Astrocyte (in vitro differentiated cells and primary cell): Measurements from ENCODE around the gene CREG2. TPM values are rescaled to one million over a fixed set of nuclear protein-coding genes. Genes with fewer than 3 reads are reported as not detected.

Experiments used
- DNase-seq: peaks from one replicate; pipeline ENCODE4 v3.0.0-alpha.2; 2010; ENCODE audit warnings: low read depth
- FAIRE-seq: peaks from 2 replicates; lab custom pipeline; 2011; peaks lifted over from hg19 to GRCh38; lab: Jason Lieb, UNC
- H2AFZ ChIP-seq: 2 replicates; pipeline ENCODE4 v1.6.0; 2012; ENCODE audit warnings: low read depth, low read length, inconsistent platforms
- H3K27ac ChIP-seq: 2 replicates; pipeline ENCODE4 v1.5.1; 2011; ENCODE audit warnings: low read depth, low read length, inconsistent platforms
- H3K27me3 ChIP-seq: 2 replicates; pipeline ENCODE4 v1.6.0; 2011; ENCODE audit warnings: low read length, inconsistent platforms; ENCODE audit not compliant: insufficient read depth
- H3K36me3 ChIP-seq: 2 replicates; pipeline ENCODE4 v1.5.1; 2011; ENCODE audit warnings: low read length, inconsistent platforms; ENCODE audit not compliant: insufficient read depth
- H3K4me1 ChIP-seq: 2 replicates; pipeline ENCODE4 v1.5.1; 2011; ENCODE audit warnings: low read length, inconsistent platforms; ENCODE audit not compliant: insufficient read depth
- H3K4me2 ChIP-seq: 2 replicates; pipeline ENCODE4 v1.6.0; 2012; ENCODE audit warnings: low read length, inconsistent platforms
- H3K4me3 ChIP-seq: 2 replicates; pipeline ENCODE4 v1.5.1; 2011; ENCODE audit warnings: low read depth, mild to moderate bottlenecking, low read length, inconsistent platforms; ENCODE audit not compliant: insufficient read depth
- H3K79me2 ChIP-seq: 2 replicates; pipeline ENCODE4 v1.6.0; 2012; ENCODE audit warnings: mild to moderate bottlenecking, low read length, inconsistent platforms; ENCODE audit not compliant: insufficient read depth
- H3K9ac ChIP-seq: 2 replicates; pipeline ENCODE4 v1.6.0; 2012; ENCODE audit warnings: mild to moderate bottlenecking, low read length, inconsistent platforms
- H3K9me3 ChIP-seq: 2 replicates; pipeline ENCODE4 v1.5.1; 2012; ENCODE audit warnings: low read depth, mild to moderate bottlenecking, low read length, inconsistent platforms; ENCODE audit not compliant: insufficient read depth
- H4K20me1 ChIP-seq: 2 replicates; pipeline ENCODE4 v1.6.0; 2012; ENCODE audit warnings: low read length, inconsistent platforms; ENCODE audit not compliant: insufficient read depth
- H3K27ac Mint-ChIP-seq: one replicate; pipeline ENCODE4 v1.8.0; 2021; ENCODE audit warnings: mild to moderate bottlenecking, mixed read lengths; ENCODE audit not compliant: unreplicated experiment
- H3K27me3 Mint-ChIP-seq: one replicate; pipeline ENCODE4 v1.8.0; 2021; ENCODE audit warnings: low read depth, mixed read lengths; ENCODE audit not compliant: unreplicated experiment
- H3K36me3 Mint-ChIP-seq: one replicate; pipeline ENCODE4 v1.8.0; 2021; ENCODE audit warnings: low read depth, mixed read lengths; ENCODE audit not compliant: unreplicated experiment
- H3K4me1 Mint-ChIP-seq: one replicate; pipeline ENCODE4 v1.8.0; 2021; ENCODE audit warnings: low read depth, mixed read lengths; ENCODE audit not compliant: unreplicated experiment
- H3K4me3 Mint-ChIP-seq: one replicate; pipeline ENCODE4 v1.8.0; 2021; ENCODE audit warnings: mild to moderate bottlenecking, moderate library complexity, mixed read lengths; ENCODE audit not compliant: unreplicated experiment
- H3K9me3 Mint-ChIP-seq: one replicate; pipeline ENCODE4 v1.8.0; 2021; ENCODE audit warnings: mild to moderate bottlenecking, mixed read lengths; ENCODE audit not compliant: unreplicated experiment
- CTCF ChIP-seq: IDR thresholded peaks from 2 replicates; pipeline ENCODE4 v1.5.1; 2011; ENCODE audit warnings: low read depth, mild to moderate bottlenecking, inconsistent platforms, low read length, moderate library complexity; ENCODE audit not compliant: insufficient read depth
- EZH2 ChIP-seq: IDR thresholded peaks from 2 replicates; pipeline ENCODE4 v1.6.1; 2012; ENCODE audit warnings: mild to moderate bottlenecking, low read length, inconsistent platforms; ENCODE audit not compliant: insufficient read depth
- microRNA-seq: library from miRNA; unstranded; fragments of <30 nt; microRNA quantifications from one replicate; pipeline ENCODE4 v1.2.0, GENCODE V29; 2020
- total RNA-seq: library from RNA; stranded (reverse); gene quantifications from 2 replicates; pipeline ENCODE4 v1.2.1, GENCODE V29; 2021

The CREG2 gene
- total RNA-seq, 1 donor from 2014 or later: 0.11 TPM

- peaks cover 16% of the 10 kb centered on the region for H3K36me3 ChIP-seq
- Mint-ChIP-seq H3K36me3 (peaks cover 2% of the 10 kb centered on the region), H3K27ac (no peak overlapping the region), H3K4me3 (no peak overlapping the region), H3K9me3 (no peaks in the 10 kb centered on the region), H3K4me1 (peaks cover 15% of the 10 kb centered on the region), H3K27me3 (no peaks in the 10 kb centered on the region)
- peak overlapping the region; percentile 61 for H3K4me2 ChIP-seq
- peaks cover 80% of the 10 kb centered on the region for H3K79me2 ChIP-seq
- H3K4me1 ChIP-seq: peaks cover 8% of the 10 kb centered on the region
- no peaks in the 10 kb centered on the region for H3K27me3 ChIP-seq
- peak; percentile 76 for DNase-seq
- peak overlapping the region; percentile 21 for H3K9ac ChIP-seq
- peak overlapping the region; percentile 67 for H3K27ac ChIP-seq
- H3K4me3 ChIP-seq: no peak overlapping the region
- TF ChIP-seq CTCF (no peak), EZH2 (no peak)
- peaks cover 50% of the 10 kb centered on the region for H4K20me1 ChIP-seq
- FAIRE-seq: peak; percentile 54
- no peaks in the 10 kb centered on the region for H3K9me3 ChIP-seq
- H2AFZ ChIP-seq: no peak overlapping the region
Observed at GRCh38 chr2:101295895-101296294, 91.4 kb downstream of the CREG2 start.

Small RNA genes within 50 kb of the gene (microRNA-seq; reads per million reads assigned to microRNA genes)
- 1.9 reads per million for gene MIR5696

Other genes starting within 250 kb of the CREG2 start
- 1.9 and 2.4 TPM in 2 replicates for gene TBC1D8, start 236.1 kb downstream of the CREG2 start, total RNA-seq
- gene CNOT11, start 134.6 kb downstream of the CREG2 start, total RNA-seq: 36.7 and 37.0 TPM in 2 replicates
- gene RNF149, start 78.8 kb downstream of the CREG2 start, total RNA-seq: 36.4 and 37.7 TPM in 2 replicates
- not detected in 2 replicates for gene RFX8, start 87.6 kb upstream of the CREG2 start, total RNA-seq